ENCODE results near the gene MT1B. TPM values are rescaled to one million over a fixed set of nuclear protein-coding genes. Genes with fewer than 3 reads are reported as not detected.

The MT1B gene
- polyA plus RNA-seq, 1 of the 3 experiments (the other 2 are of a cell fraction): not detected

GRCh38 chr16:56615353-56615752 lies 36.3 kb upstream of the MT1B start:
- Histone ChIP-seq H3K9me2 (no peaks in the 10 kb centered on the region), H3F3A (replicated peaks; ENCODE audit: insufficient read depth) (peaks cover 28% of the 10 kb centered on the region), H3K27ac (ENCODE audit: low read depth in 2 of 2, low read length in 1 of 2) (peak overlapping the region in 1 of 2 experiments; percentile 71; a peak in 2 of 4 replicates), H3K9me3 (no peaks in the 10 kb centered on the region), H4K20me1 (ENCODE audit: insufficient read depth) (no peaks in the 10 kb centered on the region), H3K79me2 (ENCODE audit: insufficient read depth) (peaks cover 13% of the 10 kb centered on the region; the same call in 1 of the 2 replicates), H3K4me1 (ENCODE audit: control insufficient read depth in 1 of 2, insufficient read depth in 2 of 2, low read depth in 1 of 2, low read length in 1 of 2) (peaks cover 10 to 33% of the 10 kb centered on the region in 2 experiments; a peak in 3 of 4 replicates), H2AFZ (ENCODE audit: low read depth) (no peak overlapping the region), H3K9ac (0 out of 2 replicates have a peak overlapping the region, but pooled peaks have one; percentile 13), H3K4me3 (ENCODE audit: low read depth in 2 of 2, low read length in 1 of 2) (no peak overlapping the region), H3K4me2 (peak overlapping the region; percentile 63; the same call in 1 of the 2 replicates), H3K27me3 (ENCODE audit: insufficient read depth) (no peaks in the 10 kb centered on the region), H3K36me3 (replicated peaks in 1 of 2; ENCODE audit: control insufficient read depth in 1 of 2, insufficient read depth in 2 of 2, low read length in 1 of 2) (no peaks in the 10 kb centered on the region)
- CTCF ChIA-PET: interaction anchor here (0.6 to 1.2 kb wide), 3 partner anchors 12 to 15 kb away, joined by 3 read pairs; no protein-coding TSS in a partner anchor
- WGBS (ENCODE audit: low lambda C conversion rate): 63% methylated on average over 3 of the region's 3 CpGs
- no peak for DNase-seq
- POLR2A ChIA-PET: interaction anchor here (0.7 kb wide), 1 partner anchor 157 kb away, joined by 3 read pairs; no protein-coding TSS in a partner anchor
- TF ChIP-seq MXI1 (IDR thresholded peaks at IDR 0.05; ENCODE audit: low read depth, low read length): no peak
- no peak for TF ChIP-seq NRF1 (IDR thresholded peaks at IDR 0.05; ENCODE audit: low read depth, low read length)
- no peak for TF ChIP-seq ELF1 (IDR thresholded peaks at IDR 0.05)
- TF ChIP-seq CTCF (IDR thresholded peaks at IDR 0.05): no peak
- TF ChIP-seq USF1 (IDR thresholded peaks at IDR 0.05; ENCODE audit: borderline replicate concordance, low read depth): no peak
- no peak for TF ChIP-seq RXRA (IDR thresholded peaks at IDR 0.05; ENCODE audit: borderline replicate concordance, low read depth)
- peak; percentile 68 for TF ChIP-seq PBX3 (IDR thresholded peaks at IDR 0.05)
- TF ChIP-seq JUND (IDR thresholded peaks at IDR 0.05): no peak
- TF ChIP-seq SIN3A (IDR thresholded peaks at IDR 0.05; ENCODE audit: borderline replicate concordance, low read depth, low read length): no peak
- no peak for TF ChIP-seq RFX5 (IDR thresholded peaks at IDR 0.05; ENCODE audit: low read length)
- no peak for TF ChIP-seq IRF3 (IDR thresholded peaks at IDR 0.05; ENCODE audit: low read depth, low read length)
- TF ChIP-seq NFIC (IDR thresholded peaks at IDR 0.05; ENCODE audit: borderline replicate concordance): peak; percentile 34; the same call in 1 of the 2 replicates
